K562 (cell line): ENCODE results near the gene CEP19. TPM values are rescaled to one million over a fixed set of nuclear protein-coding genes. Genes with fewer than 3 reads are reported as not detected.

ENCODE experiments used
- ATAC-seq: fragments of 200-7000 bp; cut with Tn5 transposase; 3 replicates; pipeline ENCODE4 v1.9.1; 2020; ENCODE audit warnings: moderate library complexity
- BruUV-seq: library from RNA; stranded (reverse); fragments of 400-500 nt; replicated peaks from 2 replicates; lab custom pipeline; 2021; lab: Mats Ljungman, UMichigan
- CTCF ChIA-PET: fragments of 300-600 bp; formaldehyde crosslinking; extraction: SDS; loops from one replicate; lab custom pipeline; 2021; ENCODE audit warnings: low intra/inter-chr PET ratio; lab: Yijun Ruan, JAX
- POLR2A ChIA-PET: fragments of 300-600, 350-650 bp; sonication (Branson Sonifier 250); formaldehyde crosslinking; extraction: SDS; loops from one replicate; lab custom pipeline; 2021; ENCODE audit warnings: antibody characterized with exemption, inconsistent platforms; lab: Yijun Ruan, JAX
- DNase-seq, 4 experiments: peaks; one replicate each; pipeline versions ENCODE4 v3.0.0 to v3.0.0-alpha.2; 2011 to 2018; ENCODE audit warnings: low spot score in 3 of 4, mixed read lengths in 3 of 4; ENCODE audit errors: extremely low read depth in 1 of 4
- FAIRE-seq: peaks from 2 replicates; lab custom pipeline; 2011; peaks lifted over from hg19 to GRCh38; lab: Jason Lieb, UNC
- H2AFZ ChIP-seq: 2 replicates; pipeline ENCODE4 v1.6.0; 2011; ENCODE audit warnings: low read depth, low read length, control low read depth, inconsistent platforms
- H3K27ac ChIP-seq: fragments of 200-600 bp; 3 replicates; pipeline ENCODE4 v1.8.0; 2011; ENCODE audit warnings: low read depth, mild to moderate bottlenecking, control low read depth, inconsistent platforms, low read length, moderate library complexity, mixed read lengths; ENCODE audit errors: extremely low read depth
- H3K27me3 ChIP-seq, 2 experiments: fragments of 300-600 bp in 1 of 2; 2 replicates in 1 of 2; 3 replicates in 1 of 2; pipeline versions ENCODE4 v1.6.0 to v1.8.0; 2011; ENCODE audit warnings: inconsistent platforms in 2 of 2, low read length in 2 of 2, mild to moderate bottlenecking in 1 of 2, mixed read lengths in 1 of 2, moderate library complexity in 1 of 2; ENCODE audit not compliant: control insufficient read depth in 2 of 2, insufficient read depth in 2 of 2
- H3K36me3 ChIP-seq: fragments of 300-600 bp; 3 replicates; pipeline ENCODE4 v1.8.0; 2011; ENCODE audit warnings: mild to moderate bottlenecking, low read length, inconsistent platforms; ENCODE audit not compliant: control insufficient read depth, insufficient read depth
- H3K4me1 ChIP-seq, 2 experiments: fragments of 200-600 bp in 1 of 2; replicated peaks in 1 of 2; 2 replicates in 1 of 2; 3 replicates in 1 of 2; pipeline versions ENCODE4 v1.5.1 to v1.8.0; 2011; ENCODE audit warnings: inconsistent platforms in 2 of 2, low read length in 2 of 2, mild to moderate bottlenecking in 1 of 2, mixed read lengths in 1 of 2, moderate library complexity in 1 of 2; ENCODE audit not compliant: control insufficient read depth in 2 of 2, insufficient read depth in 2 of 2
- H3K4me2 ChIP-seq: 2 replicates; pipeline ENCODE4 v1.6.1; 2011; ENCODE audit warnings: low read length, control low read depth, inconsistent platforms, mixed read lengths; ENCODE audit not compliant: insufficient read depth
- H3K4me3 ChIP-seq: fragments of 200-600 bp; sonication (generic), shearing (Covaris generic); 2 replicates; pipeline ENCODE4 v1.5.1; 2016; ENCODE audit warnings: control low read depth, inconsistent platforms
- H3K79me2 ChIP-seq: fragments of 200-600 bp; 3 replicates; pipeline ENCODE4 v1.8.0; 2011; ENCODE audit warnings: low read length, inconsistent platforms; ENCODE audit not compliant: control insufficient read depth, insufficient read depth
- H3K9ac ChIP-seq, 2 experiments: 2 replicates each; pipeline versions ENCODE4 v1.6.0 to v1.6.1; 2011; ENCODE audit warnings: low read depth in 2 of 2, low read length in 2 of 2, control low read depth in 1 of 2, inconsistent platforms in 1 of 2, mild to moderate bottlenecking in 1 of 2, mixed read lengths in 1 of 2; ENCODE audit not compliant: insufficient read depth in 1 of 2
- H3K9me1 ChIP-seq: one replicate; pipeline ENCODE4 v1.6.0; 2011; ENCODE audit warnings: inconsistent platforms, mild to moderate bottlenecking, low read length, moderate library complexity; ENCODE audit not compliant: control insufficient read depth, insufficient read depth
- H3K9me3 ChIP-seq: replicated peaks from 2 replicates; pipeline ENCODE4 v1.5.1; 2011; ENCODE audit warnings: low read depth, low read length, inconsistent platforms; ENCODE audit not compliant: control insufficient read depth, insufficient read depth
- H4K20me1 ChIP-seq: replicated peaks from 2 replicates; pipeline ENCODE4 v1.6.1; 2011; ENCODE audit warnings: low read length, inconsistent platforms, mixed read lengths; ENCODE audit not compliant: control insufficient read depth, insufficient read depth
- ZNF121 ChIP-seq: sonication (generic); formaldehyde crosslinking; conservative IDR thresholded peaks from 2 replicates; pipeline ENCODE4 v1.8.0; 2022; ENCODE audit warnings: missing genetic modification reagents
- WGBS: fragments of 100-300 bp; shearing (Covaris generic); methylation state at CpG from one replicate; pipeline ENCODE4 v1.1.6; 2016; ENCODE audit warnings: low coverage, mixed read lengths; ENCODE audit not compliant: insufficient coverage; ENCODE audit errors: missing lambda C conversion rate; 5-methylcytosine and 5-hydroxymethylcytosine counted together
- in situ Hi-C: fragments of 300-500 bp; cut with MboI; formaldehyde crosslinking; loops from 4 replicates; pipeline ENCODE4 v1.15.0; 2018; ENCODE audit warnings: inconsistent platforms, mixed read lengths
- intact Hi-C: fragments of 100-400 bp; cut with micrococcal nuclease; formaldehyde crosslinking; loops from 2 replicates; pipeline ENCODE4 v1.14.2; 2022
- polyA plus RNA-seq, 8 experiments: library from polyadenylated mRNA; depleted of rRNA in 4 of 8; stranded (reverse) in 5 of 8; unstranded in 3 of 8; fragments of >200 nt; fragmentation: Nextera tagmentation in 2 of 8; fragmentation: Illumina TruSeq in 1 of 8; extraction: Ambion mirVana in 2 of 8; extraction: Trizol in 1 of 8; gene quantifications; 2 replicates each; pipeline versions ENCODE4 v1.2.1 to v1.2.3, GENCODE V29; 2011 to 2014; ENCODE audit warnings: inconsistent platforms in 1 of 8, missing spikeins in 1 of 8
- total RNA-seq, 7 experiments: library from RNA; depleted of rRNA in 6 of 7; stranded (reverse); fragments of >200 nt in 6 of 7; fragmentation: Illumina TruSeq in 2 of 7; extraction: Trizol in 2 of 7; gene quantifications; 2 replicates each; pipeline versions ENCODE4 v1.2.1 to v1.2.3, GENCODE V29; 2011 to 2021; ENCODE audit warnings: low replicate concordance in 1 of 7
- TF ChIP-seq, protein P1 (sequence below): sonication (generic); formaldehyde crosslinking; IDR thresholded peaks from 2 replicates; pipeline ENCODE4 v1.8.0; 2022; ENCODE audit warnings: mild to moderate bottlenecking, missing genetic modification reagents, borderline replicate concordance

The CEP19 gene
- total and polyA plus RNA-seq, 9 of the 15 experiments (the other 6 are each of a cell fraction or from before 2014, with no cell fraction given), result 2.5 to 4.5 (median 3.7) TPM

DNA sequence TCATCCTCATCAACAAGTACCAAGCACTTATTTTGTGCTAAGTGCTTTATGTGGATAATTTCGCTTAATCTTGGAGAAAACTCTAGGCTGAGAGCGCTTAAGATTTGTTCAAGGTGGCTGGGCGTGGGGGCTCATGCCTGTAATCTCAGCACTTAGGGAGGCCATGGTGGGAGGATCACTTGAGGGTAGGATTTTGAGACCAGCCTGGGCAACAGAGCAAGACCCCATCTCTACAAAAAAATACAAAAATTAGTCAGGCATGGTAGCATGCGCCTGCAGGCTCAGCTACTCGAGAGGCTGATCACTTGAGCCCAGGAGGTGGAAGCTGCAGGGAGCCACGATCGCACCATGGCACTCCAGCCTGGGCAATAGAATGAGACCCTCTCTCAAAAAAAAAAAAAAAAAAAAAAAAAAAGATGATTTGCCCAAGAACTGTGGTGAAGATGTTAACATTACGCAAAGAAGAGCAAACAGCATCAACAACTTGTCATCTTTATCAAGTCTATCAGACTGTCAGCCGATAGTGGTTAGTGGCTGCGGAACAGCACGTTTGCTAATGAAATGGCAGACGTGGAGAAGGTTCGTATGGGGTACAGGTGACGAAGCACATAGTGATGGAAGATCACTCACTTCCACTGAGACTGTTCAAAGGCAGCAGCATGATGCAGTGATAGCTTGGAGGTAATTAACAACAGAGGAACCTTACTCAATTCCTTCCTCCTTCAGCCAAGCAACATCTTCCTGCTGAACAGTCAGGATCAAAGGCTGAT is 44.8 kb downstream of the CEP19 start:
- H3K4me2 ChIP-seq, result no peak overlapping the region
- DNase-seq, result no peak
- intact Hi-C loops, result no loop called here
- H3K9me3 ChIP-seq, result no peaks in the 10 kb centered on the region
- H3K36me3 ChIP-seq, result no peaks in the 10 kb centered on the region
- H3K4me3 ChIP-seq, result no peak overlapping the region
- no peaks in the 10 kb centered on the region for H3K27me3 ChIP-seq
- ATAC-seq, result no peak
- H3K27ac ChIP-seq, result no peak overlapping the region
- H3K9ac ChIP-seq, result no peak overlapping the region
- no peaks in the 10 kb centered on the region for H4K20me1 ChIP-seq
- in situ Hi-C loops, result no loop called here
- peaks cover 18 to 22% of the 10 kb centered on the region in 2 experiments for H3K4me1 ChIP-seq
- H3K9me1 ChIP-seq, result no peaks in the 10 kb centered on the region
- WGBS, result 52% methylated on average over 13 of the region's 14 CpGs
- H3K79me2 ChIP-seq, result no peaks in the 10 kb centered on the region
- CTCF ChIA-PET, result no interaction called here
- H2AFZ ChIP-seq, result no peak overlapping the region
- POLR2A ChIA-PET, result interaction anchor here (1.3 to 1.4 kb wide), 2 partner anchors 10 to 23 kb away, joined by 3 to 4 read pairs; no protein-coding TSS in a partner anchor
- FAIRE-seq, result no peak
- BruUV-seq, result no TSS peak
- peak; percentile 80 for TF ChIP-seq ZNF121 (CRISPR knock-in tag)
- TF ChIP-seq, protein P1, sequence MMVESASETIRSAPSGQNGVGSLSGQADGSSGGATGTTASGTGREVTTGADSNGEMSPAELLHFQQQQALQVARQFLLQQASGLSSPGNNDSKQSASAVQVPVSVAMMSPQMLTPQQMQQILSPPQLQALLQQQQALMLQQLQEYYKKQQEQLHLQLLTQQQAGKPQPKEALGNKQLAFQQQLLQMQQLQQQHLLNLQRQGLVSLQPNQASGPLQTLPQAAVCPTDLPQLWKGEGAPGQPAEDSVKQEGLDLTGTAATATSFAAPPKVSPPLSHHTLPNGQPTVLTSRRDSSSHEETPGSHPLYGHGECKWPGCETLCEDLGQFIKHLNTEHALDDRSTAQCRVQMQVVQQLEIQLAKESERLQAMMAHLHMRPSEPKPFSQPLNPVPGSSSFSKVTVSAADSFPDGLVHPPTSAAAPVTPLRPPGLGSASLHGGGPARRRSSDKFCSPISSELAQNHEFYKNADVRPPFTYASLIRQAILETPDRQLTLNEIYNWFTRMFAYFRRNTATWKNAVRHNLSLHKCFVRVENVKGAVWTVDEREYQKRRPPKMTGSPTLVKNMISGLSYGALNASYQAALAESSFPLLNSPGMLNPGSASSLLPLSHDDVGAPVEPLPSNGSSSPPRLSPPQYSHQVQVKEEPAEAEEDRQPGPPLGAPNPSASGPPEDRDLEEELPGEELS (CRISPR knock-in tag), result no peak
- TF ChIP-seq, all 486 proteins: peak for 1
